ENCODE data around the gene SPRY1. TPM values are rescaled to one million over a fixed set of nuclear protein-coding genes. Genes with fewer than 3 reads are reported as not detected.

SPRY1 gene
- total RNA-seq, 4 donors from 2014 or later, result 103 to 136 (median 136) TPM

DNA sequence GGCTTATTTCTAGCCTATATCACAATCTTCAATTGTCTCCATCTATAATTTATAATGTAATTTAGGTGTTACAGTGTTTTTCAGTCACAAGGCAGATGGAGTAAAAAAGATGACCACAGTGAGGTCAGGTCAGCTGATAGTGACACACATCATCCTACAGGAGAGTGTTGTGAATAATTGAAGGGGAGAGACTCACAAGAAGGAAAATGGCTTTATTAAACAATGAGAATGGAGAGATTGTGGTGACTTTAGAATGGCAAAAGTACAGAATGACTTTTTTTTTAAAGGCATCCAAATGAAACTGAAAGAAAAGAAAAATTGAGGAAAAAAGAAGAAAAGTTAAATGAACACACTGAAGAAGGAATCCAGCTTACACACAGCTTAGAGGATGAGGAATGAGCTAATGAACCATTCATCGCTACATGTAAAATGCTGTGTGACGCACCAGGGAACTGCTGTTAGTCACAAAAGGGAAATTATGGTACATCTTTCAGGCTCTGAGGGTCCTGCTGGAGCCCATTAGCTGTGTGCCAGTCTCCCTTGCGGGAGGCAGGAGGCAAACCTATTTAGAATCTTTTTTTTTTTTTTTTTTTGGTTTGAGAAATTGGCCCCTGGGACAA, 56.6 kb downstream of the SPRY1 start:
- DNase-seq (ENCODE audit: extremely low spot score), result no peak
- TF ChIP-seq, protein P1, sequence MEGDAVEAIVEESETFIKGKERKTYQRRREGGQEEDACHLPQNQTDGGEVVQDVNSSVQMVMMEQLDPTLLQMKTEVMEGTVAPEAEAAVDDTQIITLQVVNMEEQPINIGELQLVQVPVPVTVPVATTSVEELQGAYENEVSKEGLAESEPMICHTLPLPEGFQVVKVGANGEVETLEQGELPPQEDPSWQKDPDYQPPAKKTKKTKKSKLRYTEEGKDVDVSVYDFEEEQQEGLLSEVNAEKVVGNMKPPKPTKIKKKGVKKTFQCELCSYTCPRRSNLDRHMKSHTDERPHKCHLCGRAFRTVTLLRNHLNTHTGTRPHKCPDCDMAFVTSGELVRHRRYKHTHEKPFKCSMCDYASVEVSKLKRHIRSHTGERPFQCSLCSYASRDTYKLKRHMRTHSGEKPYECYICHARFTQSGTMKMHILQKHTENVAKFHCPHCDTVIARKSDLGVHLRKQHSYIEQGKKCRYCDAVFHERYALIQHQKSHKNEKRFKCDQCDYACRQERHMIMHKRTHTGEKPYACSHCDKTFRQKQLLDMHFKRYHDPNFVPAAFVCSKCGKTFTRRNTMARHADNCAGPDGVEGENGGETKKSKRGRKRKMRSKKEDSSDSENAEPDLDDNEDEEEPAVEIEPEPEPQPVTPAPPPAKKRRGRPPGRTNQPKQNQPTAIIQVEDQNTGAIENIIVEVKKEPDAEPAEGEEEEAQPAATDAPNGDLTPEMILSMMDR (IDR thresholded peaks at IDR 0.05), result no peak
- H3K9me3 ChIP-seq, result no peaks in the 10 kb centered on the region
- H3K27me3 ChIP-seq, result no peaks in the 10 kb centered on the region
- H3K4me1 ChIP-seq, result peaks cover 0 to 9% (median 8%) of the 10 kb centered on the region in 4 donors
- H3K27ac ChIP-seq (replicated peaks in 1 of 4), result no peak overlapping the region
- H3K36me3 ChIP-seq, result no peaks in the 10 kb centered on the region
- 93% methylated on average over 3 of the region's 3 CpGs for WGBS
- intact Hi-C loops (cut with DNase I), result no loop called here
- no peak overlapping the region for H3K4me3 ChIP-seq

Data from esophagus muscularis mucosa (tissue), 4 donors.